NCI-H1436 (cell line): Measurements from ENCODE around the gene SLC9A5.

Source experiments
- DNase-seq: peaks from one replicate; lab custom pipeline; 2025; lab: John Stamatoyannopoulos, UW

Gene SLC9A5

DNA sequence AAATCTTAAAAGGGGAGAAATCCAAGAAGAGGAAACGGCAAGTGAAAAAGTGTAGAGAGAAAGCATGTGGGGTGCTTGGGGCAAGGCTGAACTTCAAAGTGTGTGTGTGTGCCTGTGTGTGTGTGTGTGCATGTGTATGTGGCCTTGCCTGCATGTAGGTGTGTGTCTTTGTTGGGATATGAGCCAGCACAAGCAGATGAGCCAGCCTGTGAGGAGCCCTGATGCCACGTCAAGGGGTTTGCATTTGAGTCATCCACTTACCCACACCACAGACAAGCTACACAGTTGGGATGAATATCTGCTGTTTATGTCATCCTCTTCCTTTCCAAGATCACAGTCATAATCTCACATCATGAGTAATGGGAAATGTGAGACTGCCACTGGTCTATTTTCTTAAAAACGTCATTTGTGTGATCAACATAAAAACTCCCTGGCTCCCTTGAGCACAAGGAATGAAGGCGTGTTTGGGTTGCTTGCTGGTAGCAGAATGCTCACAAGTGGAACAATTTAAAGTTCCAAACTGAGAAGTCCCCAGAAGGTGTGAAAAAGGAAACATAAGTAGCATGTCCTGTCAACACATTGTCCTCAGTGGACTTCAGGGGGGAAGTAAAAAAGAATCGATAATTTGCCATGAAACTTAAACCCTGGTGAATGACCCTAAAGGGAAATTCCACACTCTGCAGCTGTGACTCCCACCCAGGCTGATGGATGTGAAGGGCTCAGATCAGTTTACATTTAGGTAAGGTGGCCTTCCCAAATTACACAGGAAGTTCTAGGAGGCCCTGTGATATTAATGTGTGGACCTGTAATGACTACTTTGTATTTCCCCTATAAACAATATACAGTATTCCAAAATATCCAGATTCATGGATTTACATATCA is 63.1 kb downstream of the SLC9A5 start:
- no peak for DNase-seq

GRCh38 chr16:67312719-67313118 is 63.9 kb downstream of the SLC9A5 start:
- DNase-seq: no peak

DNA sequence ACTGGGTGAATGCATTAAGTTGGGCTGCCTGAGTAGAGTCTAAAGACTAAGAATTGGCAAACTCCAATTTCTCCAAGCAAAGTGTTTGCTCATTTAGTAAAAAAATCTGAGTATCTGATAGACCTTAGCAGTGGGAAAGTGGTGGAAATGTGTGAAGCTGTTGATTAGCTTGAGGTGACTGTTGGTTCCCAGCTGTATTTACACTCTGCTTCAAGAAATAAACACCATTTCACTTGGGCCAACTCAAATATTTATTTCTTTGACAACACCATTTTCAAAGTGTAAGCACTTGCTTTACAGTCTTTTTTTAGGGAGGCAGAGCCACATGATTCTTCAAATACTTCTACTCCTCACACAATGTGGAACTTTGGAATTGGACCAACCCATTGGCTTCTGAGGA is 69.1 kb downstream of the SLC9A5 start:
- DNase-seq: no peak
